GM23338 (cell line): ENCODE data around the gene ARMC8. TPM values are rescaled to one million over a fixed set of nuclear protein-coding genes. Genes with fewer than 3 reads are reported as not detected.

Experiments used
- ATAC-seq: fragments of 200-7000 bp; cut with Tn5 transposase; 3 replicates; pipeline ENCODE4 v1.9.1; 2020
- DNase-seq: peaks from one replicate; pipeline ENCODE4 v3.0.0-alpha.2; 2015; ENCODE audit warnings: low spot score
- H2AFZ ChIP-seq: fragments of 200-600 bp; sonication (generic); 2 replicates; pipeline ENCODE4 v1.8.0; 2016; ENCODE audit warnings: antibody characterized with exemption, mild to moderate bottlenecking, moderate library complexity
- H3F3A ChIP-seq: fragments of 200-600 bp; sonication (generic); replicated peaks from 2 replicates; pipeline ENCODE4 v1.8.0; 2017; ENCODE audit warnings: antibody characterized with exemption, mixed run types, low read depth
- H3K27ac ChIP-seq: fragments of 200-600 bp; sonication (generic); 2 replicates; pipeline ENCODE4 v1.6.1; 2016; ENCODE audit warnings: low read depth
- H3K27me3 ChIP-seq: fragments of 200-600 bp; sonication (generic); 2 replicates; pipeline ENCODE4 v1.8.0; 2016; ENCODE audit warnings: mild to moderate bottlenecking, mixed run types, moderate library complexity; ENCODE audit not compliant: insufficient read depth
- H3K36me3 ChIP-seq: fragments of 200-600 bp; sonication (generic); 2 replicates; pipeline ENCODE4 v1.8.0; 2016; ENCODE audit warnings: mild to moderate bottlenecking; ENCODE audit not compliant: insufficient read depth
- H3K4me1 ChIP-seq: fragments of 200-600 bp; sonication (generic); 2 replicates; pipeline ENCODE4 v1.8.0; 2016; ENCODE audit warnings: mild to moderate bottlenecking, moderate library complexity; ENCODE audit not compliant: insufficient read depth
- H3K4me2 ChIP-seq: fragments of 200-600 bp; sonication (generic); 2 replicates; pipeline ENCODE4 v1.7.1; 2017; ENCODE audit warnings: mixed run types
- H3K4me3 ChIP-seq: fragments of 200-600 bp; sonication (generic); 2 replicates; pipeline ENCODE4 v1.6.1; 2016; ENCODE audit warnings: mixed run types
- H3K79me2 ChIP-seq: fragments of 200-600 bp; sonication (generic); replicated peaks from 2 replicates; pipeline ENCODE4 v1.8.0; 2017; ENCODE audit warnings: mild to moderate bottlenecking; ENCODE audit not compliant: insufficient read depth
- H3K9me2 ChIP-seq: fragments of 200-600 bp; sonication (generic); 2 replicates; pipeline ENCODE4 v1.8.0; 2017; ENCODE audit not compliant: insufficient read depth
- H4K20me1 ChIP-seq: fragments of 200-600 bp; sonication (generic); replicated peaks from 2 replicates; pipeline ENCODE4 v1.8.0; 2017; ENCODE audit warnings: mild to moderate bottlenecking; ENCODE audit not compliant: insufficient read depth
- H3K27ac Mint-ChIP-seq: 2 replicates; pipeline ENCODE4 v1.8.0; 2020; ENCODE audit warnings: inconsistent platforms, mild to moderate bottlenecking, moderate library complexity, mixed read lengths
- H3K27me3 Mint-ChIP-seq: 3 replicates; pipeline ENCODE4 v1.8.0; 2022; ENCODE audit warnings: low read depth, mild to moderate bottlenecking, moderate library complexity, mixed read lengths, inconsistent platforms; ENCODE audit not compliant: insufficient read depth, poor library complexity
- H3K36me3 Mint-ChIP-seq: 3 replicates; pipeline ENCODE4 v1.8.0; 2021; ENCODE audit warnings: low read depth, mild to moderate bottlenecking, inconsistent platforms, moderate library complexity, mixed read lengths
- H3K4me1 Mint-ChIP-seq: 3 replicates; pipeline ENCODE4 v1.8.0; 2020; ENCODE audit warnings: mild to moderate bottlenecking, inconsistent platforms, mixed read lengths
- H3K4me3 Mint-ChIP-seq: 3 replicates; pipeline ENCODE4 v1.8.0; 2021; ENCODE audit warnings: moderate library complexity, mild to moderate bottlenecking, inconsistent platforms, mixed read lengths
- H3K9me3 Mint-ChIP-seq: 3 replicates; pipeline ENCODE4 v1.8.0; 2020; ENCODE audit warnings: moderate library complexity, mild to moderate bottlenecking, inconsistent platforms, mixed read lengths
- CREB1 ChIP-seq: fragments of 250-450 bp; sonication (Bioruptor Pico); IDR thresholded peaks from 2 replicates; pipeline ENCODE4 v1.5.0; 2020; ENCODE audit warnings: low read depth, mild to moderate bottlenecking, moderate library complexity
- EZH2 ChIP-seq: fragments of 200-600 bp; sonication (generic); IDR thresholded peaks from one replicate; pipeline ENCODE4 v1.8.0; 2017; ENCODE audit warnings: antibody characterized with exemption, mild to moderate bottlenecking, low read depth; ENCODE audit not compliant: unreplicated experiment
- EZH2phosphoT487 ChIP-seq: fragments of 200-600 bp; sonication (generic); IDR thresholded peaks from one replicate; pipeline ENCODE4 v1.8.1; 2018; ENCODE audit warnings: antibody characterized with exemption; ENCODE audit not compliant: unreplicated experiment
- NANOG ChIP-seq: IDR thresholded peaks from 2 replicates; pipeline ENCODE4 v1.6.1; 2016; ENCODE audit warnings: antibody characterized with exemption, borderline replicate concordance
- POLR2AphosphoS5 ChIP-seq: IDR thresholded peaks from 2 replicates; pipeline ENCODE4 v1.6.1; 2016; ENCODE audit warnings: antibody characterized with exemption, low read depth
- STAT1 ChIP-seq: IDR thresholded peaks from one replicate; pipeline ENCODE4 v1.6.1; 2016; ENCODE audit warnings: antibody characterized with exemption; ENCODE audit not compliant: unreplicated experiment
- polyA plus RNA-seq: library from polyadenylated mRNA; unstranded; fragments of >200 nt; fragmentation: Nextera tagmentation; extraction: Ambion mirVana; gene quantifications from 2 replicates; pipeline ENCODE4 v1.2.1, GENCODE V29; 2016
- total RNA-seq: library from RNA; depleted of rRNA; stranded (reverse); fragments of >200 nt; shearing (Covaris generic); gene quantifications from 2 replicates; pipeline ENCODE4 v1.2.3, GENCODE V29; 2014
- TF ChIP-seq, protein P1 (sequence below): fragments of 250-450 bp; sonication (Bioruptor Pico); IDR thresholded peaks from 2 replicates; pipeline ENCODE4 v1.5.0; 2020; ENCODE audit warnings: mild to moderate bottlenecking, moderate library complexity
- TF ChIP-seq, protein P2 (sequence below), 2 experiments: fragments of 200-600 bp in 1 of 2; sonication (generic) in 1 of 2; conservative IDR thresholded peaks; 2 replicates each; pipeline versions ENCODE4 v1.5.1 to v1.6.1; 2016 to 2017; ENCODE audit warnings: antibody characterized with exemption in 2 of 2, low read depth in 2 of 2, mild to moderate bottlenecking in 2 of 2, moderate library complexity in 1 of 2
- TF ChIP-seq, protein P3 (sequence below): IDR thresholded peaks from one replicate; pipeline ENCODE4 v1.6.1; 2018; ENCODE audit warnings: antibody characterized with exemption; ENCODE audit not compliant: unreplicated experiment
- TF ChIP-seq, protein P4 (sequence below): IDR thresholded peaks from 2 replicates; pipeline ENCODE4 v1.6.1; 2016; ENCODE audit warnings: antibody characterized with exemption

The ARMC8 gene
- total and polyA plus RNA-seq, 2 experiments from 2014 or later, result 36.8 to 61.4 TPM

DNA sequence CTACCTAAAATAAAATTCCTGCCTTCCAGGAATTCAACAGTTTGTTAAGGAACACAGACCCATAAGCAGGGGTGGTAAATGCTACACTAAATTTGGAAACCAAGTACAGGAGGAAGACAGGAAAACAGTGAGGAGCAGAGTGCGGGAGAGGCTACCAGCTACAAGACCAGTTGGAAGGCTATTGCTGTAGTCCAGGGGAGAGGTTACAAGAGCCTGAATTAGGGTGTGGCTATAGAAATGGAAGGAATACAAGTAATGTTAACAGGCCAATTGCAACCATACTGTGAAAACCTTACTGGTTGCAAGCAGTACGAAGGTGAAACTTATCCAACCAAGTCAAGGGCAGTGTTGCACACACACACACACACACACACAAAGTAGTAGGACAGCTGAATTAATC is 880 bp upstream of the ARMC8 start:
- TF ChIP-seq EZH2, result no peak
- TF ChIP-seq, protein P1, sequence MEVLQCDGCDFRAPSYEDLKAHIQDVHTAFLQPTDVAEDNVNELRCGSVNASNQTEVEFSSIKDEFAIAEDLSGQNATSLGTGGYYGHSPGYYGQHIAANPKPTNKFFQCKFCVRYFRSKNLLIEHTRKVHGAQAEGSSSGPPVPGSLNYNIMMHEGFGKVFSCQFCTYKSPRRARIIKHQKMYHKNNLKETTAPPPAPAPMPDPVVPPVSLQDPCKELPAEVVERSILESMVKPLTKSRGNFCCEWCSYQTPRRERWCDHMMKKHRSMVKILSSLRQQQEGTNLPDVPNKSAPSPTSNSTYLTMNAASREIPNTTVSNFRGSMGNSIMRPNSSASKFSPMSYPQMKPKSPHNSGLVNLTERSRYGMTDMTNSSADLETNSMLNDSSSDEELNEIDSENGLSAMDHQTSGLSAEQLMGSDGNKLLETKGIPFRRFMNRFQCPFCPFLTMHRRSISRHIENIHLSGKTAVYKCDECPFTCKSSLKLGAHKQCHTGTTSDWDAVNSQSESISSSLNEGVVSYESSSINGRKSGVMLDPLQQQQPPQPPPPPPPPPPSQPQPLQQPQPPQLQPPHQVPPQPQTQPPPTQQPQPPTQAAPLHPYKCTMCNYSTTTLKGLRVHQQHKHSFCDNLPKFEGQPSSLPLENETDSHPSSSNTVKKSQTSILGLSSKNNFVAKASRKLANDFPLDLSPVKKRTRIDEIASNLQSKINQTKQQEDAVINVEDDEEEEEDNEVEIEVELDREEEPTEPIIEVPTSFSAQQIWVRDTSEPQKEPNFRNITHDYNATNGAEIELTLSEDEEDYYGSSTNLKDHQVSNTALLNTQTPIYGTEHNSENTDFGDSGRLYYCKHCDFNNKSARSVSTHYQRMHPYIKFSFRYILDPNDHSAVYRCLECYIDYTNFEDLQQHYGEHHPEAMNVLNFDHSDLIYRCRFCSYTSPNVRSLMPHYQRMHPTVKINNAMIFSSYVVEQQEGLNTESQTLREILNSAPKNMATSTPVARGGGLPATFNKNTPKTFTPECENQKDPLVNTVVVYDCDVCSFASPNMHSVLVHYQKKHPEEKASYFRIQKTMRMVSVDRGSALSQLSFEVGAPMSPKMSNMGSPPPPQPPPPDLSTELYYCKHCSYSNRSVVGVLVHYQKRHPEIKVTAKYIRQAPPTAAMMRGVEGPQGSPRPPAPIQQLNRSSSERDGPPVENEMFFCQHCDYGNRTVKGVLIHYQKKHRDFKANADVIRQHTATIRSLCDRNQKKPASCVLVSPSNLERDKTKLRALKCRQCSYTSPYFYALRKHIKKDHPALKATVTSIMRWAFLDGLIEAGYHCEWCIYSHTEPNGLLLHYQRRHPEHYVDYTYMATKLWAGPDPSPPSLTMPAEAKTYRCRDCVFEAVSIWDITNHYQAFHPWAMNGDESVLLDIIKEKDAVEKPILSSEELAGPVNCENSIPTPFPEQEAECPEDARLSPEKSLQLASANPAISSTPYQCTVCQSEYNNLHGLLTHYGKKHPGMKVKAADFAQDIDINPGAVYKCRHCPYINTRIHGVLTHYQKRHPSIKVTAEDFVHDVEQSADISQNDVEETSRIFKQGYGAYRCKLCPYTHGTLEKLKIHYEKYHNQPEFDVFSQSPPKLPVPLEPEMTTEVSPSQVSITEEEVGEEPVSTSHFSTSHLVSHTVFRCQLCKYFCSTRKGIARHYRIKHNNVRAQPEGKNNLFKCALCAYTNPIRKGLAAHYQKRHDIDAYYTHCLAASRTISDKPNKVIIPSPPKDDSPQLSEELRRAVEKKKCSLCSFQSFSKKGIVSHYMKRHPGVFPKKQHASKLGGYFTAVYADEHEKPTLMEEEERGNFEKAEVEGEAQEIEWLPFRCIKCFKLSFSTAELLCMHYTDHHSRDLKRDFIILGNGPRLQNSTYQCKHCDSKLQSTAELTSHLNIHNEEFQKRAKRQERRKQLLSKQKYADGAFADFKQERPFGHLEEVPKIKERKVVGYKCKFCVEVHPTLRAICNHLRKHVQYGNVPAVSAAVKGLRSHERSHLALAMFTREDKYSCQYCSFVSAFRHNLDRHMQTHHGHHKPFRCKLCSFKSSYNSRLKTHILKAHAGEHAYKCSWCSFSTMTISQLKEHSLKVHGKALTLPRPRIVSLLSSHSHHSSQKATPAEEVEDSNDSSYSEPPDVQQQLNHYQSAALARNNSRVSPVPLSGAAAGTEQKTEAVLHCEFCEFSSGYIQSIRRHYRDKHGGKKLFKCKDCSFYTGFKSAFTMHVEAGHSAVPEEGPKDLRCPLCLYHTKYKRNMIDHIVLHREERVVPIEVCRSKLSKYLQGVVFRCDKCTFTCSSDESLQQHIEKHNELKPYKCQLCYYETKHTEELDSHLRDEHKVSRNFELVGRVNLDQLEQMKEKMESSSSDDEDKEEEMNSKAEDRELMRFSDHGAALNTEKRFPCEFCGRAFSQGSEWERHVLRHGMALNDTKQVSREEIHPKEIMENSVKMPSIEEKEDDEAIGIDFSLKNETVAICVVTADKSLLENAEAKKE (CRISPR knock-in tag), result no peak
- TF ChIP-seq CREB1 (CRISPR knock-in tag), result no peak
- no peak for TF ChIP-seq POLR2AphosphoS5
- no peak for TF ChIP-seq EZH2phosphoT487
- no peak for TF ChIP-seq NANOG
- no peak for TF ChIP-seq STAT1
- TF ChIP-seq, protein P2, sequence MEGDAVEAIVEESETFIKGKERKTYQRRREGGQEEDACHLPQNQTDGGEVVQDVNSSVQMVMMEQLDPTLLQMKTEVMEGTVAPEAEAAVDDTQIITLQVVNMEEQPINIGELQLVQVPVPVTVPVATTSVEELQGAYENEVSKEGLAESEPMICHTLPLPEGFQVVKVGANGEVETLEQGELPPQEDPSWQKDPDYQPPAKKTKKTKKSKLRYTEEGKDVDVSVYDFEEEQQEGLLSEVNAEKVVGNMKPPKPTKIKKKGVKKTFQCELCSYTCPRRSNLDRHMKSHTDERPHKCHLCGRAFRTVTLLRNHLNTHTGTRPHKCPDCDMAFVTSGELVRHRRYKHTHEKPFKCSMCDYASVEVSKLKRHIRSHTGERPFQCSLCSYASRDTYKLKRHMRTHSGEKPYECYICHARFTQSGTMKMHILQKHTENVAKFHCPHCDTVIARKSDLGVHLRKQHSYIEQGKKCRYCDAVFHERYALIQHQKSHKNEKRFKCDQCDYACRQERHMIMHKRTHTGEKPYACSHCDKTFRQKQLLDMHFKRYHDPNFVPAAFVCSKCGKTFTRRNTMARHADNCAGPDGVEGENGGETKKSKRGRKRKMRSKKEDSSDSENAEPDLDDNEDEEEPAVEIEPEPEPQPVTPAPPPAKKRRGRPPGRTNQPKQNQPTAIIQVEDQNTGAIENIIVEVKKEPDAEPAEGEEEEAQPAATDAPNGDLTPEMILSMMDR (conservative IDR thresholded peaks at IDR 0.05; ENCODE audit: low read depth in 2 of 2), result no peak
- TF ChIP-seq, protein P3, sequence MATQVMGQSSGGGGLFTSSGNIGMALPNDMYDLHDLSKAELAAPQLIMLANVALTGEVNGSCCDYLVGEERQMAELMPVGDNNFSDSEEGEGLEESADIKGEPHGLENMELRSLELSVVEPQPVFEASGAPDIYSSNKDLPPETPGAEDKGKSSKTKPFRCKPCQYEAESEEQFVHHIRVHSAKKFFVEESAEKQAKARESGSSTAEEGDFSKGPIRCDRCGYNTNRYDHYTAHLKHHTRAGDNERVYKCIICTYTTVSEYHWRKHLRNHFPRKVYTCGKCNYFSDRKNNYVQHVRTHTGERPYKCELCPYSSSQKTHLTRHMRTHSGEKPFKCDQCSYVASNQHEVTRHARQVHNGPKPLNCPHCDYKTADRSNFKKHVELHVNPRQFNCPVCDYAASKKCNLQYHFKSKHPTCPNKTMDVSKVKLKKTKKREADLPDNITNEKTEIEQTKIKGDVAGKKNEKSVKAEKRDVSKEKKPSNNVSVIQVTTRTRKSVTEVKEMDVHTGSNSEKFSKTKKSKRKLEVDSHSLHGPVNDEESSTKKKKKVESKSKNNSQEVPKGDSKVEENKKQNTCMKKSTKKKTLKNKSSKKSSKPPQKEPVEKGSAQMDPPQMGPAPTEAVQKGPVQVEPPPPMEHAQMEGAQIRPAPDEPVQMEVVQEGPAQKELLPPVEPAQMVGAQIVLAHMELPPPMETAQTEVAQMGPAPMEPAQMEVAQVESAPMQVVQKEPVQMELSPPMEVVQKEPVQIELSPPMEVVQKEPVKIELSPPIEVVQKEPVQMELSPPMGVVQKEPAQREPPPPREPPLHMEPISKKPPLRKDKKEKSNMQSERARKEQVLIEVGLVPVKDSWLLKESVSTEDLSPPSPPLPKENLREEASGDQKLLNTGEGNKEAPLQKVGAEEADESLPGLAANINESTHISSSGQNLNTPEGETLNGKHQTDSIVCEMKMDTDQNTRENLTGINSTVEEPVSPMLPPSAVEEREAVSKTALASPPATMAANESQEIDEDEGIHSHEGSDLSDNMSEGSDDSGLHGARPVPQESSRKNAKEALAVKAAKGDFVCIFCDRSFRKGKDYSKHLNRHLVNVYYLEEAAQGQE, result no peak
- TF ChIP-seq, protein P4, sequence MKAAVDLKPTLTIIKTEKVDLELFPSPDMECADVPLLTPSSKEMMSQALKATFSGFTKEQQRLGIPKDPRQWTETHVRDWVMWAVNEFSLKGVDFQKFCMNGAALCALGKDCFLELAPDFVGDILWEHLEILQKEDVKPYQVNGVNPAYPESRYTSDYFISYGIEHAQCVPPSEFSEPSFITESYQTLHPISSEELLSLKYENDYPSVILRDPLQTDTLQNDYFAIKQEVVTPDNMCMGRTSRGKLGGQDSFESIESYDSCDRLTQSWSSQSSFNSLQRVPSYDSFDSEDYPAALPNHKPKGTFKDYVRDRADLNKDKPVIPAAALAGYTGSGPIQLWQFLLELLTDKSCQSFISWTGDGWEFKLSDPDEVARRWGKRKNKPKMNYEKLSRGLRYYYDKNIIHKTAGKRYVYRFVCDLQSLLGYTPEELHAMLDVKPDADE, result no peak
- H3K27ac ChIP-seq, result no peak overlapping the region
- Mint-ChIP-seq H3K27me3 (peaks cover 2% of the 10 kb centered on the region), H3K36me3 (peaks cover 10% of the 10 kb centered on the region), H3K27ac (no peak overlapping the region), H3K9me3 (no peaks in the 10 kb centered on the region), H3K4me1 (peaks cover 17% of the 10 kb centered on the region), H3K4me3 (peak overlapping the region; percentile 95)
- H2AFZ ChIP-seq, result peak overlapping the region; percentile 93
- H3K4me2 ChIP-seq, result peak overlapping the region; percentile 83
- peaks cover 3% of the 10 kb centered on the region for H3K36me3 ChIP-seq
- peaks cover 12% of the 10 kb centered on the region for H3K4me1 ChIP-seq
- DNase-seq (peak; percentile 36), ATAC-seq (peak; percentile 7; the same call in 1 of the 3 replicates)
- peaks cover 20% of the 10 kb centered on the region for H3K27me3 ChIP-seq
- no peaks in the 10 kb centered on the region for H3K9me2 ChIP-seq
- H3K4me3 ChIP-seq, result peak overlapping the region; percentile 86
- peaks cover 36% of the 10 kb centered on the region for H3K79me2 ChIP-seq
- H3F3A ChIP-seq, result no peaks in the 10 kb centered on the region
- peaks cover 17% of the 10 kb centered on the region for H4K20me1 ChIP-seq
